ENCODE results near the gene KRT222.

The KRT222 gene

DNA sequence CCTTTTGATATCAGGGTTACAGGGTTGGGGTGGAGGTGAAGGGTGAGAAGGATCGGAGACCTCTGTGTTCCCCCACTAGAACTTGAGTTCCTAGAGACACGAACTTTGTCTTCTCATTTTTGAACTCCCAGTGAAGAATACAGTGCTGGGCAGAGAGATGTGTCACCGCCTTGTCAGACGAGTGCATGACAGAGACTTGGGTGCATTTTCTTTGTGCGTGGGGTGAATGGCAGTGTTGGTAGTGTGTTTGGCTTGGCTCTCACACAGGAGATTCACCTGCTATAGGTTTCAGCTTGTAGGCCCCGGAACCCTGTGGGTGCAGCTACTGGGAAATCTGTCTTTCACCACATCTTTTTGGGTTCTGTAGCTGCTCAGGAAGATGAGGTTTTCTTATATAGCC, 59.7 kb downstream of the KRT222 start:
- TF ChIP-seq, protein P1, sequence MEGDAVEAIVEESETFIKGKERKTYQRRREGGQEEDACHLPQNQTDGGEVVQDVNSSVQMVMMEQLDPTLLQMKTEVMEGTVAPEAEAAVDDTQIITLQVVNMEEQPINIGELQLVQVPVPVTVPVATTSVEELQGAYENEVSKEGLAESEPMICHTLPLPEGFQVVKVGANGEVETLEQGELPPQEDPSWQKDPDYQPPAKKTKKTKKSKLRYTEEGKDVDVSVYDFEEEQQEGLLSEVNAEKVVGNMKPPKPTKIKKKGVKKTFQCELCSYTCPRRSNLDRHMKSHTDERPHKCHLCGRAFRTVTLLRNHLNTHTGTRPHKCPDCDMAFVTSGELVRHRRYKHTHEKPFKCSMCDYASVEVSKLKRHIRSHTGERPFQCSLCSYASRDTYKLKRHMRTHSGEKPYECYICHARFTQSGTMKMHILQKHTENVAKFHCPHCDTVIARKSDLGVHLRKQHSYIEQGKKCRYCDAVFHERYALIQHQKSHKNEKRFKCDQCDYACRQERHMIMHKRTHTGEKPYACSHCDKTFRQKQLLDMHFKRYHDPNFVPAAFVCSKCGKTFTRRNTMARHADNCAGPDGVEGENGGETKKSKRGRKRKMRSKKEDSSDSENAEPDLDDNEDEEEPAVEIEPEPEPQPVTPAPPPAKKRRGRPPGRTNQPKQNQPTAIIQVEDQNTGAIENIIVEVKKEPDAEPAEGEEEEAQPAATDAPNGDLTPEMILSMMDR (IDR thresholded peaks at IDR 0.05; ENCODE audit: insufficient read depth, low read depth, low read length, missing control alignments), result no peak
- H3K4me3 ChIP-seq (ENCODE audit: low read length), result no peak overlapping the region
- DNase-seq (ENCODE audit: low read depth), result peak; percentile 30
